Stimulated activated CD8-positive, alpha-beta memory T cell treated with anti-CD3 and anti-CD28 coated beads, Interleukin-7, amount 100 ng/mL, for 24 hours (primary cell): Measurements from ENCODE around the gene PKN2.
"Not testable (repeated sequence)": the region's sequence is repeated elsewhere in the genome, so short reads cannot be mapped to it uniquely, and the experiment has no call there.

Experiments
- DNase-seq: peaks from one replicate; pipeline ENCODE4 v3.0.0-alpha.2; 2020; ENCODE audit warnings: low read depth

The PKN2 gene

GRCh38 chr1:88880717-88881116, 196.6 kb downstream of the PKN2 start:
- not testable (repeated sequence) for DNase-seq

- DNase-seq, result no peak
Observed at GRCh38 chr1:88883156-88883555, 199.1 kb downstream of the PKN2 start.
